ENCODE results near the gene E2F6. TPM values are rescaled to one million over a fixed set of nuclear protein-coding genes. Genes with fewer than 3 reads are reported as not detected.

The E2F6 gene
- total RNA-seq, 4 donors from 2014 or later, result 10.1 to 18.2 (median 13.4) TPM

- DNase-seq (ENCODE audit: low spot score in 2 of 2), result no peak
- TF ChIP-seq CTCF (IDR thresholded peaks at IDR 0.05) (no peak), POLR2A (IDR thresholded peaks at IDR 0.05) (no peak)
- peak overlapping the region; percentile 49 for H3K4me3 ChIP-seq (ENCODE audit: low read depth, poor library complexity, severe bottlenecking)
- intact Hi-C loops (cut with DNase I; ENCODE audit: low total_unique reads), result no loop called here
- 34% methylated on average over 11 of the region's 70 CpGs; no CpG with 5 or more reads in 1 of the 2 donors for WGBS, 2 donors
Observed at GRCh38 chr2:11482473-11483035, 16.6 kb upstream of the E2F6 start.

- no peak for DNase-seq (ENCODE audit: low spot score in 2 of 2)
- 78 to 80% methylated on average over 47 to 53 of the region's 61 CpGs for WGBS, 2 donors
- no peak for TF ChIP-seq CTCF (IDR thresholded peaks at IDR 0.05)
- TF ChIP-seq POLR2A (IDR thresholded peaks at IDR 0.05), result no peak
- intact Hi-C loops (cut with DNase I; ENCODE audit: low total_unique reads), result no loop called here
- no peak overlapping the region for H3K4me3 ChIP-seq (ENCODE audit: low read depth, poor library complexity, severe bottlenecking)
Observed at GRCh38 chr2:11481789-11482472, 16.0 kb upstream of the E2F6 start.

- no peak for DNase-seq (ENCODE audit: low spot score in 2 of 2)
- WGBS, 2 donors, result 75 to 77% methylated on average over 6 of the region's 6 CpGs
- TF ChIP-seq POLR2A (IDR thresholded peaks at IDR 0.05) (no peak), CTCF (IDR thresholded peaks at IDR 0.05) (no peak)
- H3K4me3 ChIP-seq (ENCODE audit: low read depth, poor library complexity, severe bottlenecking), result no peak overlapping the region
- intact Hi-C loops (cut with DNase I; ENCODE audit: low total_unique reads), result no loop called here
Observed at GRCh38 chr2:11481426-11481788, 15.4 kb upstream of the E2F6 start.

- intact Hi-C loops (cut with DNase I; ENCODE audit: low total_unique reads), result no loop called here
Observed at GRCh38 chr2:11480859-11481258, 14.9 kb upstream of the E2F6 start.

GRCh38 chr2:11480406-11480805, 14.4 kb upstream of the E2F6 start:
- intact Hi-C loops (cut with DNase I; ENCODE audit: low total_unique reads), result no loop called here
- WGBS, 2 donors, result 52% methylated on average over 4 of the region's 4 CpGs
- TF ChIP-seq CTCF (IDR thresholded peaks at IDR 0.05) (no peak), POLR2A (IDR thresholded peaks at IDR 0.05) (no peak)
- no peak overlapping the region for H3K4me3 ChIP-seq (ENCODE audit: low read depth, poor library complexity, severe bottlenecking)
- no peak for DNase-seq (ENCODE audit: low spot score in 2 of 2)

More at GRCh38 chr2:11480859-11481258, 14.9 kb upstream of the E2F6 start:
- WGBS, 2 donors, result 50 to 60% methylated on average over 7 of the region's 7 CpGs
- TF ChIP-seq CTCF (IDR thresholded peaks at IDR 0.05), result no peak
- TF ChIP-seq POLR2A (IDR thresholded peaks at IDR 0.05), result no peak
- H3K4me3 ChIP-seq (ENCODE audit: low read depth, poor library complexity, severe bottlenecking), result no peak overlapping the region
- DNase-seq (ENCODE audit: low spot score in 2 of 2), result no peak

Data from lower leg skin (tissue), 4 donors.